ENCODE measurements around the gene TRDN.

DNA sequence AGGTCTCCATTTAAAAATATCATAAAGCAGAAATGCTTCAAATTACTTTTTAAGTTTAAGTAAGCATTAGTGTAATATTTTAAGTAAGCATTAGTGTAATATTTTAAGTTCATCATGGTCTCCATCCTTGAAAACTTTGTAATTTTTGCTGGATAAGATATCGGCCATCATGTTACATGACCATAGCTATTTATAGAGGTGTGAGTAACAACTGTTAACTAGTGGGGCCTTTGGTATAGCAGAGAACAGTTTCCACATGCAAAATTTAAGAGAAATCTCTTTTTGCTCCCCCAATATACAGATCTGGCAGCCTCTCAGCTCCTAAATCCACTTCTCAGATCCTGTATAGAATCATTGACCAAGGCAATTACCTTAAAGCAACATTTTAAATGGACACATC lies 468 bp downstream of the TRDN start:
- TF ChIP-seq, protein P1, sequence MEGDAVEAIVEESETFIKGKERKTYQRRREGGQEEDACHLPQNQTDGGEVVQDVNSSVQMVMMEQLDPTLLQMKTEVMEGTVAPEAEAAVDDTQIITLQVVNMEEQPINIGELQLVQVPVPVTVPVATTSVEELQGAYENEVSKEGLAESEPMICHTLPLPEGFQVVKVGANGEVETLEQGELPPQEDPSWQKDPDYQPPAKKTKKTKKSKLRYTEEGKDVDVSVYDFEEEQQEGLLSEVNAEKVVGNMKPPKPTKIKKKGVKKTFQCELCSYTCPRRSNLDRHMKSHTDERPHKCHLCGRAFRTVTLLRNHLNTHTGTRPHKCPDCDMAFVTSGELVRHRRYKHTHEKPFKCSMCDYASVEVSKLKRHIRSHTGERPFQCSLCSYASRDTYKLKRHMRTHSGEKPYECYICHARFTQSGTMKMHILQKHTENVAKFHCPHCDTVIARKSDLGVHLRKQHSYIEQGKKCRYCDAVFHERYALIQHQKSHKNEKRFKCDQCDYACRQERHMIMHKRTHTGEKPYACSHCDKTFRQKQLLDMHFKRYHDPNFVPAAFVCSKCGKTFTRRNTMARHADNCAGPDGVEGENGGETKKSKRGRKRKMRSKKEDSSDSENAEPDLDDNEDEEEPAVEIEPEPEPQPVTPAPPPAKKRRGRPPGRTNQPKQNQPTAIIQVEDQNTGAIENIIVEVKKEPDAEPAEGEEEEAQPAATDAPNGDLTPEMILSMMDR (IDR thresholded peaks at IDR 0.05): no peak
- no peak for TF ChIP-seq EZH2phosphoT487 (IDR thresholded peaks at IDR 0.05)
- no peak for TF ChIP-seq EZH2 (IDR thresholded peaks at IDR 0.05)
